ENCODE data around the gene LY9.

DNA sequence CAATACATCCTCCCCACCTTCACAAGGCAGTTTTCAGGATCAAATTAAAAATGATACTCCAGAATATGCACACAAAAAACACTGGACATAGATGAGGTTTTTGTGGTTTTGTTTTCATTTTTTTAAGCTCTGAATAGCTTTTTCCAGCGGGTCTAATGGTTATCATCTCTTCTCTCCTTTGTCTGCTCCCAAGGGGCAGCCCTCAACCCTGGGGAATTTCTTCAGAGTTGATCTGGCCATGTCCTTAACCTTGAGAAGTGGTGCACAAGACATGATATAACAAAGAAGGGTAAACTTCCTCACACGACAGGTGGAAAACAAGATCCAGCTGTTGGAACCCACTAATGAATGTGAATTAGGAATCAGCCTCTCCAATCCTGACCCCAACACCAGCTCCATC is 68.2 kb downstream of the LY9 start:
- TF ChIP-seq, protein P1, sequence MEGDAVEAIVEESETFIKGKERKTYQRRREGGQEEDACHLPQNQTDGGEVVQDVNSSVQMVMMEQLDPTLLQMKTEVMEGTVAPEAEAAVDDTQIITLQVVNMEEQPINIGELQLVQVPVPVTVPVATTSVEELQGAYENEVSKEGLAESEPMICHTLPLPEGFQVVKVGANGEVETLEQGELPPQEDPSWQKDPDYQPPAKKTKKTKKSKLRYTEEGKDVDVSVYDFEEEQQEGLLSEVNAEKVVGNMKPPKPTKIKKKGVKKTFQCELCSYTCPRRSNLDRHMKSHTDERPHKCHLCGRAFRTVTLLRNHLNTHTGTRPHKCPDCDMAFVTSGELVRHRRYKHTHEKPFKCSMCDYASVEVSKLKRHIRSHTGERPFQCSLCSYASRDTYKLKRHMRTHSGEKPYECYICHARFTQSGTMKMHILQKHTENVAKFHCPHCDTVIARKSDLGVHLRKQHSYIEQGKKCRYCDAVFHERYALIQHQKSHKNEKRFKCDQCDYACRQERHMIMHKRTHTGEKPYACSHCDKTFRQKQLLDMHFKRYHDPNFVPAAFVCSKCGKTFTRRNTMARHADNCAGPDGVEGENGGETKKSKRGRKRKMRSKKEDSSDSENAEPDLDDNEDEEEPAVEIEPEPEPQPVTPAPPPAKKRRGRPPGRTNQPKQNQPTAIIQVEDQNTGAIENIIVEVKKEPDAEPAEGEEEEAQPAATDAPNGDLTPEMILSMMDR (IDR thresholded peaks at IDR 0.05), result no peak
- no peak for TF ChIP-seq EP300 (IDR thresholded peaks at IDR 0.05)

Data from tibial nerve (tissue), 4 donors.